ENCODE measurements around the gene CCR7.

DNA sequence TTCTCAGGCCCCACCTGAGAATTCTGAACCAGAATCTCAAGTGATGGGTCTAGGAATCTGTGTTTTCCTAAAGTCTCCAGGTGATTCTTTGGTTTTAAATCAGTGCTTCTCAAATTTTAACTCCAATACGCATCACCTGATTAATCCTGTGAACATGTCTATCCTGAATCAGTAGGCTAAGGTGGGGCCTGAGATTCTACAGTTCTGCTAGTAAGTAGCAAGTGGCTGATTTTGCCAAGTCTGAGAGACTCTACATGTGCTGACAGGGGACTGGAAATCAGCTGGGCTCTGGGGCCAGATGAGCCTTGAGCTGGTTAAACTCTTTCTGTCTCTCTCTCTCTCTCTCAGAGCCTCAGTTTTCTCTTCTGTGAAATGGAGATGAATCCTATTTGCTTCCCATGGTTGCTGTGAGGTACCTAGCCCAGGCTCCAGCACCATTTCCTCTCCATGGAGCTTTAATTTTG, 9.0 kb downstream of the CCR7 start:
- TF ChIP-seq POLR2A (IDR thresholded peaks at IDR 0.05) = no peak
- TF ChIP-seq, protein P1, sequence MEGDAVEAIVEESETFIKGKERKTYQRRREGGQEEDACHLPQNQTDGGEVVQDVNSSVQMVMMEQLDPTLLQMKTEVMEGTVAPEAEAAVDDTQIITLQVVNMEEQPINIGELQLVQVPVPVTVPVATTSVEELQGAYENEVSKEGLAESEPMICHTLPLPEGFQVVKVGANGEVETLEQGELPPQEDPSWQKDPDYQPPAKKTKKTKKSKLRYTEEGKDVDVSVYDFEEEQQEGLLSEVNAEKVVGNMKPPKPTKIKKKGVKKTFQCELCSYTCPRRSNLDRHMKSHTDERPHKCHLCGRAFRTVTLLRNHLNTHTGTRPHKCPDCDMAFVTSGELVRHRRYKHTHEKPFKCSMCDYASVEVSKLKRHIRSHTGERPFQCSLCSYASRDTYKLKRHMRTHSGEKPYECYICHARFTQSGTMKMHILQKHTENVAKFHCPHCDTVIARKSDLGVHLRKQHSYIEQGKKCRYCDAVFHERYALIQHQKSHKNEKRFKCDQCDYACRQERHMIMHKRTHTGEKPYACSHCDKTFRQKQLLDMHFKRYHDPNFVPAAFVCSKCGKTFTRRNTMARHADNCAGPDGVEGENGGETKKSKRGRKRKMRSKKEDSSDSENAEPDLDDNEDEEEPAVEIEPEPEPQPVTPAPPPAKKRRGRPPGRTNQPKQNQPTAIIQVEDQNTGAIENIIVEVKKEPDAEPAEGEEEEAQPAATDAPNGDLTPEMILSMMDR (IDR thresholded peaks at IDR 0.05) = no peak

Data from suprapubic skin (tissue), 3 donors.